ENCODE data around the gene TMPRSS13.
"Not testable (repeated sequence)": the region's sequence is repeated elsewhere in the genome, so short reads cannot be mapped to it uniquely, and the experiment has no call there.

The TMPRSS13 gene

DNA sequence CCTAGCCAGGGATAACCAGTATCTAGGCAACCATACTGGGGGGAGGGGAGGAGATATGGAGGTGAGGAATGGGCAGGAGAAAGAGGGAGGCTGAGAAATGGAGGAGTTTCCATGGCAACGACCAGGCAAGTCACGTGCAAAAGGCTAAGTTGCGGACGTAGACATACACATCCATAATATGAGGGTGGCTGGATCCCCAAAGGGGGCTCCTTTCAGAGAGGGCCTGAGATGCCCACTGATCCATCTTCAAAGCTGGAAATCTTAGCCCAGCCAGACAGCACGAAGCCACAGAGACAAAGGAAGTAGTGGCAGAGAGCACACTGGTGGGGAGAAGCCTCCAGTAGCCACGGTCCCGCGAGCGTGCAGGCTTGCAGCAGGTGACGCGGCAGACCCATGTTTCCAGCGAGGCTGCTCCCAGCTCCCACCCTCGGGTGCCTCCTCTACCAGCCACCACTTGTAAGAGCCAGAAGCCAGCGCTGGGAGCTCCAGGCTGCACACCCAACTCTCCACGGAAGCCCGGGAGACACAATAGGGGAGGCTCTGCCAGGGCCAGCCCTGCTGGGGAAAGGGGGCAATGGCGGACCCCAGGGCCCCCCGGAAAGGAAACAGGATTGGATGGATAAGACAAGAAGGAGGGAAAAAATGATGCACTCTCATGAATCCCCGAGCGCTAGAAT, 53.7 kb downstream of the TMPRSS13 start:
- FAIRE-seq = no peak
- DNase-seq (ENCODE audit: insufficient read length, low spot score) = no peak

DNA sequence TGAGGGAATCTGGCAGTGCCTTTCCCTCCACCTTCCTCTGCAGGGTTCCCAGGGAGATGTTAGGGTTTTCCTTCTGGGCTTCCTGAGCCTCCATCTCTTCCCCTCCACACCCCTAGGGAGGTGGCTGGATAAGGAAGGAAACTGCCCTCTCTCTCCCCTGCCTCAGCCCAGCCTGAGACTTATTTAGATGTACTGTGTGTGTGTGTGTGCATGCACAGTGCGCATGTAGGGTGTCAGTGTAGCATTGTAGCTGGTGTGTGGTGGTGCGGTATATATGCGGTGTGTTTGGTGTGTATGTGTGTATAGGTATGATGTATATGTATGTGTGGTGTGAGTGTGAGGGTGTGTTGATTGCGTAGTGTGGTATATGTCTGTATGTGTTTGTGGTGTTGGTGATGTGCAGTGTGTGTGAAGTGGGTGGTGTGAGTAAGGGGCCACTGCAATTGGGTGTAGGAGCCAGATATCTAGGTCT, 54.3 kb downstream of the TMPRSS13 start:
- DNase-seq (ENCODE audit: insufficient read length, low spot score) (no peak), FAIRE-seq (peak; percentile 92)

DNA sequence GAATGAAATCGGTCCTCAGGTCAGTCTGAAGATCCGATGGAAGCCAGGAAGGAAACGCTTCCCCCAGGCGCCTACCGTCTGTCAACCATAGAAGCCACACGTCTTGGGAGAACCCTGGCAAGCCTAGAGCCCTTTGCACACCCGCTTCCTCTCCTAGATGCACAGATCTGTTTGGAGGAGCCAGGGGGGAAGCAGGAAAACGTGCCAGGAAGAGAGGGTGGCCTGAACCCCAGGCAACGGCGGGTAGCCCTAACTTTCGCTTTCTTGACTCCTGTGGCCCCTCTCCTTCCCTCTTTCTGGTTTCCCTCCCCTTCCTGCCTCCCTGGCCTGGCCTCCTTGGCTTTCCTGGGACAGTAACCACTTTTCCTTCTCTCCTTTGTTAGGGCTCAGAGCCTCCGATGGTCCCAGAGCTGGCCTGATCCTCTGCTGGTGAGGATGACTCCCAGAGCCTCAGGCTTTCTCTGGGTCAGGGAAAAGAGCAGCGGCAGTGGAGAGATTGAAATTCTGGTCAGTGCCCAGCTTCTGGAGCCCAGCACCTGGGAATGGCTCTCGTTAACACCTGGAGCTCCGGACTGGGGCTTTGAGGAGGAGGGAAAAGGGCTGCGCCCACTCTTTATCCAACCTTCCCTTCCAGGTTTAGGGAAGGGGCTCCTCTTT, 54.8 kb downstream of the TMPRSS13 start:
- FAIRE-seq (no peak), DNase-seq (ENCODE audit: insufficient read length, low spot score) (no peak)

DNA sequence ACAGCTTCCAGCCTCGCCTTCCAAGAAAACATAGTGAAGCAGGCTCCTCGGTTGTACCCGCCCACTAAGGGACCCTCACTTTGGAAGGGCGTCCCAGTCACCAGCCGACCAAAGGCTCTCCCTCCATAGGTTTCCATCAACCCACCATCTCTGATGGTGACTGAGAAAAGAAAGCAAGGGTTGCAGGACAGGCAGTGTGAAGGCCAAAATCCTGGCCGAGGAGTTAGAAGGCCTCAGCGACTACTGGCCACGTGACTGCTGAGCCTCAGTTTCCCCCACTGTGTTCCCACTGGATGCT, 55.4 kb downstream of the TMPRSS13 start:
- no peak for FAIRE-seq
- DNase-seq (ENCODE audit: insufficient read length, low spot score) = no peak

DNA sequence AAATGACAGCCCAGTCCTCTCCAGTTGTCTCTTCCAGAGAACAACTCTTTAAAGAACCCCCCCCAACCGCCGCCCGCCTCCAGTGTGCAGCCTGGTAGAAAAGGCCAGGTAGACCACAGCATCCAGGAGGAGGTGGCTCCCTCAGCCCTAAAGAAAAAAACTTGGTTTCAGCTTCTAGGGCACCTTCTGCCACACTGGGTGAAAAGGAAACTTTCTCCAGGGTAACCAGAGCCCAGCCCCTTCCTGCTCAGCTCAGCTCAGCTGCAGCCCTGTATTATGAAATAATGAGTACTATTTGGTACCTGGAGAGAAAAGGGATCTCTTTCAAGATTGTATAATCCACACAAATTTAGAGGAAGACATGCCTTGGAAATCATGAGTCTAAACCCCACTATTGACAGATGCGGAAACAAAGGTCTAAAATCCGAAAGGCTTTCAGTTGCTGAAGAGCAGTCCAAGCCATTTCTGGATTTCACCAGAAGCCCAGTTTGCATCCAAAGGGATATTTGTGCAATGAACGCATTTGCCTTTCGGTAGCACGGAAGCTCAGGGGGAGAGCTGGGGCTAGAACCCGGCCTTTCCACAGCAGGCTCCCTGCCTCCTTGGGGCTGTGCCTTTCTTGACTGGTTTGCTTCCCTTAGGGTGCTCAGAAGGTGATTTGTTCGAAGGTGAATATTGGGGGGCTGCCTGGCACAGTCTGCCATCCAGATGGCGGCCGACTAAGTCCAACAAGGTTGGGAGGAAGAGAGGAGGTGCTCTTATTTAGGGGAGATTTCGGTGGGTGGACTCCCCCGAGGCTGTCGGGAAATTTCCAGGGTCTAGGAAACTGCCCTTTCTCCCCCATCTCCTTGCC, 56.0 kb downstream of the TMPRSS13 start:
- FAIRE-seq (no peak), DNase-seq (ENCODE audit: insufficient read length, low spot score) (no peak)

DNA sequence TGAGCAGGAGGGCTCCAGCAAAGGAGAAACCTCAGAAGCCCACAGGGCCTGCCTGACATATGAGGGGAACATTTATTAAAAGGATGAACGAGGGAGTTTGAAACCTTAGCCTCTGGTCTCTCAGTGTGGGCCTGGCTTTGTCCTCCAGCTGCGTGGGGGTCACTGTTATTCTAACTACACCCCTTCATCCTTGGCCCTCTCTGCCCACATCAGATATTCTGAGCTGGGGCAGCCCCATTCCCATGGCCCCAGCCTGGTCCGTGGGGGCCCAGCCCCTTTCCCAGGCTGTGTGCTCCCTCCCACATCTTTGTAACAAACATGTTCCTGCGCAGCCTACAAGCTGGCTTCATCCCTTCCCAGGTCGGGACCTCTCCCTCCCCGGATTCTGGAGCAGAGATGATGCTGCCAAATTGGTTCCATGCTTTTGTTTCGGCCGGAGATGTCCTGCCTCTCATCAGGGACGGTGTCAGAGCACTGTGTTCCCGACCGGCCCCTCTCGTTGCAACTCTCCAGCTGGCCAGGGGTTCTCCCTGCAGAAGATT, 56.7 kb downstream of the TMPRSS13 start:
- no peak for FAIRE-seq
- no peak for DNase-seq (ENCODE audit: insufficient read length, low spot score)

DNA sequence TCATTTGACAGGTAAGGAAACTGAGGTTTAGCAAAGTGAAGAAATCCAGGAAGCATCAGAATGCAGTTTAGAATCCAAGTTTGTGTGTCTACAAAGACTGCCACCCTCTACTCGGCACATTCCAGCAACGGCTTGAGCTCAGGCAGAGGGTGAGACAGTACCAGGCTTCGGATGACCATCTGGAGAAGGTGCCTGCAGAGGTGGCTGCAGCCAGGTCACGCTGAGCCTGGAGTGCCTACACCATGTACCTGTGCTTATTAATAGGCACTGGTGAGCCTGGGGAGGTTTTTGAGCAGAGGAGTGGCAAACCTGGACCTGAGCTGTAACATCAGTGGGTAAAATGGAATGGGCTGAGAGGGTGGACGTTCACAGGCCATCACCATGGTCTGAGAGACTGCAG, 57.4 kb downstream of the TMPRSS13 start:
- FAIRE-seq (no peak), DNase-seq (ENCODE audit: insufficient read length, low spot score) (no peak)

DNA sequence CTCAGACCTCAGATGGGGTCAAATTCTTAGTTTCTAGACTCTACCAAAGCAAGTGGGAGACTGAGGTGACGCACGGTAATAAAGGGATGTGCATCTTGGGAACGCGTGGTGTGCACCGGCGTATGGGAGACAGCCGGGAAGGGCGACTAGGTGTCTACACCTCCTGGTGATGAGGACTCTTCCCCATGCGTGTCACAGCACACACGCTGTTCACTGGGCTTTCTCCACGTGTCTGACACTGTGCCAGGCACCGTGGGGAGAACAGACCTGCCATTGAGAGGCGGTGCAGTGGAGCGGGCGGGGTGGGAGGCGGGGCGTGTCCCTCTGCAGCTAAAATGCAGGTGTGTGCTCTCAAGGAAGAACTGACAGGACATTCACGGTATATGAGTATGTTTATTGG, 58.0 kb downstream of the TMPRSS13 start:
- FAIRE-seq (no peak), DNase-seq (ENCODE audit: insufficient read length, low spot score) (no peak)

DNA sequence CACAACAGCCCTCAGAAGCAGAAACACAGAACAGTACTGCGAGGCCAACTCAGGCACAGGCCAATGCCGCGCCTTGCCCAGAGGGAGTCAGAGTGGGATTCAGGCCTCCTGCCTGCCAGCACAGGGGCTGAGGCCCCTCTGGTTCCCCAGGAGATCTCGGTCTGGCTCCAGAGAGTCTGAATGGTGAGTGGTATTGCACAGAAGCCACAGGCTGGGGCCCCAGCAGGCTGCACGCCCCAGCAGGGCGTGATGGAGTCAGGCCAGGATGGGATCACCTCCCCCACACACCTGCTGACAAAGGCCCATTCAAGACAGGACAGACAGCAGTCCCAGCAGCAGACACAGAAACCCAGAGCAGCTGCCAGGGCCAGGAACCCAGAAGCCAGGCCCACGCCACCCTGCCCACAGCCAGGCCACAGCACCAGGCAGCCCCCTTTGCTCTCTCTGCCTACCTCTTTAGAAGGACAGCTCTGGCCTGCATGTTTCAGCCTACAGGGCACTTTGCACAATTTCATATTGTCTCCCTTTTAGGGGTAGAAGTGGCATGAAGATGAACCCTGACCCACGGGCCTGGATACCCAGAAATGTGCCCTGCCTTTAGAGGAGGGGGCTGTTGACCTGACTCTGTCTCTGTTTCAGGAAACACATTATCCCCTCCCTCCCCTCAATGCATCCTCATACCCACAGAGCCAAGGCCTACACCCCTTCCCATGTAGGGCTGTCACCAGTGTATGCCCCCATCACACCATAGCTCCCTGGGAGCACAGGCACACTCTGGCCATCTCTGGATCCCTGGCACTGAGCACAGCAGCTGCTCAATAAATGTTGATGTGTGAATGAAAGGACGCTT, 58.9 kb downstream of the TMPRSS13 start:
- DNase-seq (ENCODE audit: insufficient read length, low spot score) = no peak
- no peak for FAIRE-seq

DNA sequence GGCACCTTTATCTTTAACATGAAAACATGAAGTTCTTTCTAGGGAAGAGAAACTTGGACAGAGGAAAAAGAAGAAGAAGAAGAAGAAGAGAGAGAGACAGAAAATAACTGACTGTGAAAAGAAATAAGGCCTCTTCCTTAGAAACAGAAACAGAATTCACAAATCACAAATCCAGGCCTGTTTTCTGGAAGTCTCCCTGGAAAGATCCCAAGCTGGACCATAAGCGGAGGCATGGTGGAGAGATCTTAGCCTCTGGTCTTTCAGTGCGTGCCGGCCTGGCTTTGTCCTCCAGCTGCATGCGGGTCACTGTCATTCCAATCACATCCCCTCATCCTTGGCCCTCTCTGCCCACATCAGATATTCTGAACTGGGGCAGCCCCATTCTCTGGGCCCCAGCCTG, 59.6 kb downstream of the TMPRSS13 start:
- no peak for DNase-seq (ENCODE audit: insufficient read length, low spot score)
- no peak for FAIRE-seq

DNA sequence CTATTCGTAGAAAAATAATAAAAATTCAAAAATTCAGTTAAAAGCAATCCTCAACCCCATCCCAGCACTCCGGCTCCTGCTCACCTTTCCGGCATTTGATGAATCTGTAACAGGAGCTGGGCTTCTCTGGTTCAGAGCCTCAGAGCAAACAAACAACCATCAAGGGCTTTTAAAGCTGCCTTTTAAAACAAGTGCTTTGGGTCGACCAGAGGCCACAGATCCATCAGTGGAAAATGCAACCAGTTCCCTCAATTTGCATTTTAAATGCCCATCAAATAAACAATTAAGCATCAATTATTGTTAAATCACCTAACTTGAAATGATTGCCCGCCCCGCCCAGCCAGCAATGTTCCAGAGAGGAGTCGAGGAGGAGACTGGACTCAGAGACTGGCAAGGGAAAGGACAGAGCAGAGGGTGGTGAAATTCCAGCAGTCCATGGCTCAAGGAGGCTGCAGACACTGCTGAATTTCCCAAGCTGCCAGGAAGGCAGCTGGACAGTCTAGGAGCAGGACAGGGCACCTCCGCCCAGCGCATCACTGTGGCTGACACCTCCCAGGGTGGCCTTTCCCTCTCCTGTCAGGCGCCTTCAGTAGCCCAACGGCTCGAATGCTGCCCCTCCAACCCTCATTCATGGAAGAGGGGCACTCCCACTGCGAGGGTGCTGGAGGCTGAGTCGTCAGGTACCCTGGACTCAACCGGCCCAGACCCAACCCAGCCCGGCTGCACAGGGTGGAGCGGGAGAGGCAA, 60.2 kb downstream of the TMPRSS13 start:
- DNase-seq (ENCODE audit: insufficient read length, low spot score) = no peak
- no peak for FAIRE-seq

DNA sequence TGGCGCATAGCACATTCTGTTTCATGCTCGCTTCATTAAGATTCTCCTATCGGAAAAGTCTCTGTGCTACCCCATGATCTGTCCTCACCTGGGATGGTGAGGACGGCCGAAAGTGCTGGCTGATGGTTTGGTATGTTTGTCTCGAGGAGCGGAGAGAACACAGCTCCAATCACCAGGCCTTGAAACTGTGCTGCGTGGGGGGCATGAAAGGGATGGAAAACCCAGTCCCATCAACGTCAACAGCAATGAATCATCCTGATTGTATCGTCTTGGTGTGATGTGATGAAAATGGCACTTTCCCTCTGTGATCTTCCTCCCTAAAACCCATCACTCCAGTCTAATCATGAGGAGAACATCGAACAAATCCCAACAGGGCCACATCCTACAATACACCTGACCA, 61.1 kb downstream of the TMPRSS13 start:
- FAIRE-seq = no peak
- DNase-seq (ENCODE audit: insufficient read length, low spot score) = no peak

DNA sequence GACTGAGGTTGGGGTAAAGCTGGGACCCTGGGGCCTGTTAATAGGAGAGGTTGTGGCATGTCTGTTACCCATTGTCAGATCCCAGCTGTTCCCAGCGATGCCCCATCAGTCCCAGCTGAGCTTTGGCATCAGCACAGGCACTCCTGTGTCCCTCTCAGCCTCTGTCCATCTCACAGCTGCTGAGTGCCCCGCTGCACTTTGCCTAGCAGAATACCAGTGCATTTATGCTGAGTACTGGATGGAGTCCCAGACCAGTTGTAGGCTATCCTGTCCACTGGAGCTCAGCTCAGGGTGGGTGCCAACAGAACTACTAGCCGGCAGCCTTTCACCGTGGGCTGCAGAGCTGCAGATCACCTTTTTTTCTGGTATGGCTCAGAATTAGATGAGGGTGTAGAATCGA, 62.7 kb downstream of the TMPRSS13 start:
- DNase-seq (ENCODE audit: insufficient read length, low spot score) (no peak), FAIRE-seq (no peak)

DNA sequence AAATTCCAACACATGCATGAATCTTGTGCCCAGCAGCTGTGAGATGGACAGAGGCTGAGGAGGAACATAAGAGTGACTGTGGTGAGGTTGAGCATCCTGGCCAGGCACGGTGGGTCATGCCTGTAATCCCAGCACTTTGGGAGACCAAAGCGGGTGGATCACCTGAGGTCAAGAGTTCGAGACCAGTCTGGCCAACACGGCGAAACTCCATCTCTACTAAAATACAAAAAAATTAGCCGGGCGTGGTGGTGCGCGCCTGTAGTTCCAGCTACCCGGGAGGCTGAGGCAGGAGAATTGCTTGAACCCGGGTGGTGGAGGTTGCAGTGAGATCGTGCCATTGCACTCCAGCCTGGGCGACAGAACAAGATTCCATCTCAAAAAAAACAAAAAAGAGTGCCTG, 63.7 kb downstream of the TMPRSS13 start:
- FAIRE-seq; DNase-seq (ENCODE audit: insufficient read length, low spot score): not testable (repeated sequence)

DNA sequence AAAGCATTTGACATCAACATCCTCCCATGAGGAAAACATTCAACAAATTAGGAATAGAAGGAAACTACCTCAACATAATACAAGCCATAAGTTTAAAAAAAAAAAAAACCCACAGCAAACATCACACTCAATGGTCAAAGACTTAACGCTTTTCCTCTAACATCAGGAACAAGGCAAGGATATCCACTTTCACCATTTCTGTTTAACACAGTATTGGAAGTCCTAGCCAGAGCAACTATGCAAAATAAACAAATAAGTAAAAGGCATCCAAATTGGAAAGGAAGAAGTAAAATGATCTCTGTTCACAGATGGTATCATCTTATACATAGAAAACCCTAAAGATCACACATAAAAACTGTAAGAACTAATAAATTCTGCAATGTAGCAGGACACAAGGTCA, 65.8 kb downstream of the TMPRSS13 start:
- DNase-seq (ENCODE audit: insufficient read length, low spot score) = no peak
- no peak for FAIRE-seq

DNA sequence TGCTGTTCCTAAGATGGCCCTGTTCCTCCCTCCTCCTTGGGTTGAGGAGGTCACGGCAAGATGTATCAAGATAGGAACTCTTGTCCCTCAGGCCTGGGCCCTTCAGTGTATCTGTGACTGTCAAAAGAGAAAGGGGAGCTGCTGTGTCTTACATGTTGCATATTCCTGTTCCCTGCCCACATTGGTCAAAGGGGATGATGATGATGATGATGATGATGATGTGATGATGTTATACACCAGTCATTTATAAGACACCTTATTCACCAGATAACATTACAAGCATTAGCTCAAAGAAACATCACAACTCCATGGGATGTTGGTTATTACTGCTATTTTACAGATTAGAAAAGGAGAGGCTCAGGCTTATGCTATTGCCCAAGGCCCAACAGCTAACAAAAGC, 66.4 kb downstream of the TMPRSS13 start:
- DNase-seq (ENCODE audit: insufficient read length, low spot score) (no peak), FAIRE-seq (no peak)

DNA sequence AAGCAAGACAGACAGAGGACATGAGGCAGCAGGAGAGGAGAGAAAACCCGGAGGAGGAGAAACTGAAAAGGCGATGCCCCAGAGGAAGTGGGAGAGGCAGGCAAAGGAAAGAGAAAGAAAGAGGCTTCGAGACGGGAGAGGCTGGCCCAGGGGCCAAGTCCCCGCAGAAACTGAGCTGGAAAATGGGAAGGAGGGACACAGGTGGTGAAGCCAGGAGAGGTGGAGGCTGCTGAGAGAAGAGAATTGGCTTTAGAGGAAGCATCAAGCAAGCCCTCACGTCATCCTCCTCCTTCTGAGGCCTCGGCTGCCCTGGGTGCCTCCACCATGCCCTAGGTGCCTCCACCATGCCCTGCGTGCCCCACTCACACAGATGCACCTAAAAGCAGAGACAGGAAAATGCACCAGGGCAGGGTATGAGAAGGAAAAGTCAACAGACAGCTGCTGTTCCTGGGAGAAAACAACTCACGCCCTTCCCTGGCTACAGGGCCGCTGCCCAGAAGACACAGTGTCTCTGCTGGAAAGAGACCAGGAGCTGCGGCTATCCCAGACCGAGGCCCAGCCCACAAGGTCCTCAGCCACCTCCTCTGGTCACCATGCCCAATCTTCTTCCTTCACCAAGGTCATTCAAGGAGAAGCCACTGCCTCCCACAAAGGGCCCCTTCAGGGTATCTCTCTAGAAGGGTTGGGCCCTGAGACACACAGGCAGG, 67.0 kb downstream of the TMPRSS13 start:
- no peak for FAIRE-seq
- DNase-seq (ENCODE audit: insufficient read length, low spot score) = no peak

DNA sequence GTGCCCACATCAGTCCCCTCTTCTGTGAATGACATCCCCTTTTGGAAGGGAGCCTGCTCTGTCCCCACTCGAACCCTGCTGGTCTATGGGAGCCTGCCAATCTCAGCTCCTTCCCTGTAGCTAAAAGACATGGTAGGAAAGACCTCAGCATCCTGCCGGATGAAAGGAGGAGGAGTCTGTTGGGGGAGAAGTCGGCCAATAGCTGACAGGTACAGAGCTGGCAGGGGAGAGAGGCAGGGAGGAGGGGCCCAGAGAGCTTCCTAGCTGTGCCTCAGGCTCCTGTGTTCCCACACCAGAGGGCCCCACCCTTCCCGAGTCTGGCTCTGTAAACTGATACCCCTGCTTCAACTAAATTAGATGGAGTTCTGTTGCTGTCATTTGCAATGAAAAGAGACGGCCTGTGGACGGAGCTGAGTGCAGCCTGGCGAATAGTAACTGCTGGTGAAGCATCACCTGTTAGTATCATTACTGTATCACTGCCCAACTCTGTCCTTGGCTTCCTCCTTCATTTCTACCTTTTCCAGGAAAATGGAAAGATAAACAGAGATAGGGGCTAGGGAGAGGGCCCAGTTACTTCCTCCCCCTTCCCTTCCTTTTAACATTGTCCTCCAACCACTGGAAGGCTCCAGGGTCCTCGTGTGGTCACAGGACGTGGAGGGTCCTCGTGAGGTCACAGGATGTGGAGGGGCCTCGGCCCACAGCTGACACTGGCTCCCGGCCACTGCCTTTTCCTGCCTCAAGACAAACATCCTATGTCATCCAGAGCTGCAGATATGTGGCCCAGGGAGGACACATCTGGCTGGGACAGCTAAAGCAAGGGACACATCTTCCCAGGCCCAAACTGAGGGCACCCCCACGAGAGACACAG, 67.8 kb downstream of the TMPRSS13 start:
- DNase-seq (ENCODE audit: insufficient read length, low spot score) (peak; percentile 33), FAIRE-seq (no peak)

Data from HTR-8/SVneo (cell line).